Smooth muscle cell (in vitro differentiated cells): ENCODE measurements around the gene CDHR2. TPM values are rescaled to one million over a fixed set of nuclear protein-coding genes. Genes with fewer than 3 reads are reported as not detected.

Experiments used
- DNase-seq: peaks from one replicate; lab custom pipeline; 2025; ENCODE audit not compliant: unreplicated experiment; lab: John Stamatoyannopoulos, UW
- H2AFZ ChIP-seq: fragments of 200-600 bp; sonication (generic); 2 replicates; pipeline ENCODE4 v1.6.0; 2016; ENCODE audit warnings: antibody characterized with exemption, low read depth, mild to moderate bottlenecking
- H3F3A ChIP-seq: fragments of 200-600 bp; sonication (generic); 2 replicates; pipeline ENCODE4 v1.6.0; 2017; ENCODE audit warnings: antibody characterized with exemption, low read depth
- H3K27ac ChIP-seq: fragments of 200-600 bp; sonication (generic); 2 replicates; pipeline ENCODE4 v1.5.1; 2016; ENCODE audit warnings: low read depth, mild to moderate bottlenecking
- H3K27me3 ChIP-seq: fragments of 200-600 bp; sonication (generic); 2 replicates; pipeline ENCODE4 v1.6.1; 2016; ENCODE audit warnings: low read depth, mild to moderate bottlenecking
- H3K36me3 ChIP-seq: fragments of 200-600 bp; sonication (generic); 2 replicates; pipeline ENCODE4 v1.5.1; 2016; ENCODE audit warnings: low read depth
- H3K4me1 ChIP-seq: fragments of 200-600 bp; sonication (generic); 2 replicates; pipeline ENCODE4 v1.5.1; 2016; ENCODE audit warnings: low read depth
- H3K4me2 ChIP-seq: fragments of 200-600 bp; sonication (generic); 2 replicates; pipeline ENCODE4 v1.6.0; 2016; ENCODE audit warnings: mild to moderate bottlenecking
- H3K4me3 ChIP-seq: fragments of 200-600 bp; sonication (generic); 2 replicates; pipeline ENCODE4 v1.5.1; 2016; ENCODE audit warnings: mild to moderate bottlenecking
- H3K79me2 ChIP-seq: fragments of 200-600 bp; sonication (generic); 2 replicates; pipeline ENCODE4 v1.6.0; 2016; ENCODE audit warnings: low read depth, mild to moderate bottlenecking
- H3K9ac ChIP-seq: fragments of 200-600 bp; sonication (generic); 2 replicates; pipeline ENCODE4 v1.6.0; 2016; ENCODE audit warnings: low read depth
- H3K9me3 ChIP-seq: fragments of 200-600 bp; sonication (generic); replicated peaks from 2 replicates; pipeline ENCODE4 v1.5.1; 2016; ENCODE audit warnings: low read depth
- H4K20me1 ChIP-seq: fragments of 200-600 bp; sonication (generic); 2 replicates; pipeline ENCODE4 v1.6.0; 2016; ENCODE audit warnings: low read depth
- WGBS: methylation state at CpG from one replicate; pipeline ENCODE4 v1.1.7; 2016; ENCODE audit warnings: low lambda C conversion rate; 5-methylcytosine and 5-hydroxymethylcytosine counted together
- polyA plus RNA-seq: library from polyadenylated mRNA; unstranded; fragments of >200 nt; fragmentation: Nextera tagmentation; extraction: Ambion mirVana; gene quantifications from 2 replicates; pipeline ENCODE4 v1.2.1, GENCODE V29; 2016
- total RNA-seq: library from RNA; depleted of rRNA; stranded (reverse); fragments of >200 nt; gene quantifications from 2 replicates; pipeline ENCODE4 v1.2.3, GENCODE V29; 2014
- TF ChIP-seq, protein P1 (sequence below): fragments of 200-600 bp; sonication (generic); IDR thresholded peaks from 2 replicates; pipeline ENCODE4 v1.5.1; 2017; ENCODE audit warnings: borderline replicate concordance, mild to moderate bottlenecking, antibody characterized with exemption; ENCODE audit not compliant: insufficient read depth, poor library complexity, severe bottlenecking

The CDHR2 gene
- total and polyA plus RNA-seq, 2 experiments from 2014 or later, result 0.13 TPM; not detected in 1

DNA sequence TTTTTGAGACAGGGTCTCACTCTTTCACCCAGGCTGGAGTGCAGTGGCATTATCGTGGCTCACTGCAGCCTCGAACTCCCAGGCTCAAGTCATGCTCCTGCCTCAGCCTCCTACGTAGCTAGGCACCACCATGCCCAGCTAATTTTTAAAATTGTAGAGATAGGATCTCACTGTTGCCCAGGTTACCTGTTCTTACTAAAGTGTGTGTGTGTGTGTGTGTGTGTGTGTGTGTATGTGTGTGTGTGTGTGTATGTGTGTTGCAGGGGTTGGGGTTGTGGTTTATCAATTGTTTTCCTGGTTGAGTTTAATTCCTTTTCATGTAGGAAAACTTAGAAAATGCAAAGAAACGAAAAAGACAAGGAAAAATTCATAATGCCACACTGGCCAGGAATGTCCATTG, 33.7 kb upstream of the CDHR2 start:
- DNase-seq, result no peak

DNA sequence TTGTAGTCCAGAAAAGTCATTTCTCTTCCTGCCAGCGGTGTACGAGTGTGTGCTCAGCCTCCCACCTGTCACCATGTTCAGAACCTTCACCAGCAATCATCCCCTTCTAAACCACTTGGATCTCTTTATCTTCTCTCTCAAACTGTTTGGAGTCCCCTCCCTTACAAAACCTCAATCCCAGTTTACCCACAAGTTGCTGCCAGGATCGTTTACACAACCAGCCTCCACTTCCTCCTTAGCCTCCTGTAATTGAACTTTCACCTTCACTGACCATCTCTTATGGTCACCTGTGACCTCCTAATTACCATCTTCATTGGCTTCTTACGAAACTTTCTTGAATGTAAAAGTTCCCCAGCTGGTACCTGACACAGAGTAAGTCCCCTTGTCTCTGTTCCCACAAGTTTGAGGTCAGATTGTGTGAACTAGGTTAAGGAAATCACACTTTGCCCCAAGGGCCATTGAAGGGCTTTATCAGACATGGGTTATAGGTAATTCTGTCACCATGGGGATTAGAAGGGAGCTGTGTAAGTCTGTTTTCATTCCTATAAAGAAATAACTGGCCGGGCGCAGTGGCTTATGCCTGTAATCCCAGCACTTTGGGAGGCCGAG, 32.0 kb upstream of the CDHR2 start:
- no peak overlapping the region for H3K27ac ChIP-seq
- no peaks in the 10 kb centered on the region for H3K4me1 ChIP-seq
- no peak overlapping the region for H2AFZ ChIP-seq
- H3F3A ChIP-seq, result no peaks in the 10 kb centered on the region
- H3K36me3 ChIP-seq, result no peaks in the 10 kb centered on the region
- no peak overlapping the region for H3K4me3 ChIP-seq
- TF ChIP-seq, protein P1, sequence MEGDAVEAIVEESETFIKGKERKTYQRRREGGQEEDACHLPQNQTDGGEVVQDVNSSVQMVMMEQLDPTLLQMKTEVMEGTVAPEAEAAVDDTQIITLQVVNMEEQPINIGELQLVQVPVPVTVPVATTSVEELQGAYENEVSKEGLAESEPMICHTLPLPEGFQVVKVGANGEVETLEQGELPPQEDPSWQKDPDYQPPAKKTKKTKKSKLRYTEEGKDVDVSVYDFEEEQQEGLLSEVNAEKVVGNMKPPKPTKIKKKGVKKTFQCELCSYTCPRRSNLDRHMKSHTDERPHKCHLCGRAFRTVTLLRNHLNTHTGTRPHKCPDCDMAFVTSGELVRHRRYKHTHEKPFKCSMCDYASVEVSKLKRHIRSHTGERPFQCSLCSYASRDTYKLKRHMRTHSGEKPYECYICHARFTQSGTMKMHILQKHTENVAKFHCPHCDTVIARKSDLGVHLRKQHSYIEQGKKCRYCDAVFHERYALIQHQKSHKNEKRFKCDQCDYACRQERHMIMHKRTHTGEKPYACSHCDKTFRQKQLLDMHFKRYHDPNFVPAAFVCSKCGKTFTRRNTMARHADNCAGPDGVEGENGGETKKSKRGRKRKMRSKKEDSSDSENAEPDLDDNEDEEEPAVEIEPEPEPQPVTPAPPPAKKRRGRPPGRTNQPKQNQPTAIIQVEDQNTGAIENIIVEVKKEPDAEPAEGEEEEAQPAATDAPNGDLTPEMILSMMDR, result no peak
- H3K27me3 ChIP-seq, result no peaks in the 10 kb centered on the region
- H3K4me2 ChIP-seq, result no peak overlapping the region
- 83% methylated on average over 7 of the region's 7 CpGs for whole genome bisulfite sequencing
- no peaks in the 10 kb centered on the region for H3K79me2 ChIP-seq
- no peak for DNase-seq
- no peaks in the 10 kb centered on the region for H3K9me3 ChIP-seq
- H3K9ac ChIP-seq, result no peak overlapping the region
- H4K20me1 ChIP-seq, result no peaks in the 10 kb centered on the region

More for the DNA sequence above, 33.7 kb upstream of the CDHR2 start:
- H3F3A ChIP-seq, result no peaks in the 10 kb centered on the region
- TF ChIP-seq, protein P1, result no peak
- no peak overlapping the region for H3K4me3 ChIP-seq
- no peaks in the 10 kb centered on the region for H4K20me1 ChIP-seq
- H3K9ac ChIP-seq, result no peak overlapping the region
- H3K79me2 ChIP-seq, result no peaks in the 10 kb centered on the region
- no peaks in the 10 kb centered on the region for H3K27me3 ChIP-seq
- H3K4me2 ChIP-seq, result no peak overlapping the region
- H3K36me3 ChIP-seq, result no peaks in the 10 kb centered on the region
- H3K9me3 ChIP-seq, result no peaks in the 10 kb centered on the region
- H3K4me1 ChIP-seq, result no peaks in the 10 kb centered on the region
- no peak overlapping the region for H3K27ac ChIP-seq
- 89% methylated on average over 4 of the region's 4 CpGs for WGBS
- no peak overlapping the region for H2AFZ ChIP-seq

DNA sequence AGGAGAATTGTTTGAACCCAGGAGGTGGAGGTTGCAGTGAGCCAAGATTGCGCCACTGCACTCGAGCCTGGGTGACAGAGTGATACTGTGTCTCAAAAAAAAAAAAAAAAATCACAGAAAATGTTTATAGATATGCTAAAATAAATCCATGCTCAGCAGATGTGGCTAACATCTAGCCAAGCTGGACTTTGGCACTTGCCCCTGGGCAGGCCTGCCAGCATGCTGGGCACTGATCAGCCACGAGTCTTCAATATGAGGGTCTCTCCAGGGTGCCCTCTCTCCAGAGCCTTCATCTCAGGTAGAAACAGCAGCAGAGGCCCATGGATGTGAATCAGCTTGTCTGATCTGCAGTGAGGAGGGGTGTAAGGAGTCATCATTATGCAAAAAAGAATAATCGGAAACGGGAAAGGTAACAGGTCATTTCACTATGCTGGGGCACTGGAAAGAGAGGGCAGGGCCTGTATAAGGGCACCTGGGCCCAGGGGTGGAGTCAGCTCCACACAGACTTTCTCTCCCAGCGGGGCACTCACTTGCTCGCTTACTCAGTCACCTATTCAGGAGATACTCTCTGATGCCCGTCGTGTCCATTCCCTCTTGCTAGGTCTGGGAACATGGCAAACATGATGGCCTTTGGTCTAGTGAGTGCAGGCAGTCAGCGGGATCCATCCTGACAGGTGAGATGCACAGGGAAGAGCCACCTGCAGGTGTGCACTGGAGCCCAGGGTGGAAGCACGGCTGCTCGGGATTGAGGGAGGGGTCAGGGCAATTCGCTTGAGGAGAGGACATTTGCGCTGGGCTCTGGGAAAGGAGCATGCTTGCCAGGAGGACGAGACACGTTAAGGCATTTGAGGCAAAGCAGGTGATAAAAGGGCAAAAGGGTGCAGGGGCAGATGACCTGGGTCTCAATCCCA, 29.1 kb upstream of the CDHR2 start:
- no peaks in the 10 kb centered on the region for H3K79me2 ChIP-seq
- no peaks in the 10 kb centered on the region for H3K27me3 ChIP-seq
- 78% methylated on average over 16 of the region's 16 CpGs for WGBS
- no peak overlapping the region for H3K4me2 ChIP-seq
- no peaks in the 10 kb centered on the region for H3F3A ChIP-seq
- H2AFZ ChIP-seq, result no peak overlapping the region
- no peak overlapping the region for H3K27ac ChIP-seq
- no peak for DNase-seq
- no peaks in the 10 kb centered on the region for H4K20me1 ChIP-seq
- no peaks in the 10 kb centered on the region for H3K36me3 ChIP-seq
- H3K4me1 ChIP-seq, result no peaks in the 10 kb centered on the region
- H3K9ac ChIP-seq, result no peak overlapping the region
- H3K9me3 ChIP-seq, result no peaks in the 10 kb centered on the region
- H3K4me3 ChIP-seq, result no peak overlapping the region
- TF ChIP-seq, protein P1, result no peak

DNA sequence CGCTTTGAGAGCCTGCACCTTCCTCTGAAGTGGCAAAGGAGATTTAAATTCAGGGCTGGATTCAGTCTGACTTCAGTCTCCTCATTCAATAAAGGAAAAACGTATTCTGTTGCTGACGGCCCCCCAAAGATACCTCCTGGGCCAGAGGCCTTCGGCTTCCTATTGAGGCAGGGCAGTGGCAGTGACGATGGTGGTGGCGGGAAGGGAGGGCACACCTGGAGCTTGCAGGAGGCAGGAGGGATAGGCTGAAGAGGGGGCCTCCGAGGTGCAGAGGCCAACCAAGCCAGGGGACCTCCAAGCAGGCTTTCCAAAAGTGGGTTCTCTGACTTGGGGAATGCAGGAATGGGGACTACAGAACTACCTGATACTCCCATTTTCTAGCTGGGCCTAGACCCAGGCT, 27.9 kb upstream of the CDHR2 start:
- H3K4me2 ChIP-seq, result no peak overlapping the region
- 82% methylated on average over 7 of the region's 7 CpGs for WGBS
- DNase-seq, result no peak
- H3K27ac ChIP-seq, result no peak overlapping the region
- H3K79me2 ChIP-seq, result no peaks in the 10 kb centered on the region
- H3K9me3 ChIP-seq, result no peaks in the 10 kb centered on the region
- H3K4me1 ChIP-seq, result no peaks in the 10 kb centered on the region
- no peaks in the 10 kb centered on the region for H3K27me3 ChIP-seq
- TF ChIP-seq, protein P1, result no peak
- H3K4me3 ChIP-seq, result no peak overlapping the region
- H3K36me3 ChIP-seq, result no peaks in the 10 kb centered on the region
- H3F3A ChIP-seq, result no peaks in the 10 kb centered on the region
- no peaks in the 10 kb centered on the region for H4K20me1 ChIP-seq
- H3K9ac ChIP-seq, result no peak overlapping the region
- H2AFZ ChIP-seq, result no peak overlapping the region
